ENCODE measurements around the gene PROZ.
"Not testable (repeated sequence)": the region's sequence is repeated elsewhere in the genome, so short reads cannot be mapped to it uniquely, and the experiment has no call there.

The PROZ gene

DNA sequence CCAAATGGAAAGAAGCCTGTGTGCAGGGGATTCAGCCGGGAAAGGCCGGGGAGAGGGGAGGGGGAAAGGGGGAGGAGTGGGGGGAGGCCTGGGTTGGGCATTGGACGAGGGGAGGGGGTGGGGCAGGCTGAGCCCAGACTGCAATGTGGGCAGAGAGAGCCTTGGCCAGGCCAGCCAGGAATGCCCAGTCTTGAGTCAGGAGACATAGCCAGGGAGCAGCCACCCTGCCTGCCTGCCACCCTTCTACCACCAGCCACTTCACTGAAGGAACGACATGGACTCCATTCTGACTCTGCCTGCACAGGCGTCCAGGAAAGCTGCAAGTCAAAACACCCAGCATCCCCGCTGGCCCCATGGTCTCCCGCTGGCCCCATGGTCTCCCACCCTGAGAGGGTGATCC, 498 bp downstream of the PROZ start:
- no peak for DNase-seq

DNA sequence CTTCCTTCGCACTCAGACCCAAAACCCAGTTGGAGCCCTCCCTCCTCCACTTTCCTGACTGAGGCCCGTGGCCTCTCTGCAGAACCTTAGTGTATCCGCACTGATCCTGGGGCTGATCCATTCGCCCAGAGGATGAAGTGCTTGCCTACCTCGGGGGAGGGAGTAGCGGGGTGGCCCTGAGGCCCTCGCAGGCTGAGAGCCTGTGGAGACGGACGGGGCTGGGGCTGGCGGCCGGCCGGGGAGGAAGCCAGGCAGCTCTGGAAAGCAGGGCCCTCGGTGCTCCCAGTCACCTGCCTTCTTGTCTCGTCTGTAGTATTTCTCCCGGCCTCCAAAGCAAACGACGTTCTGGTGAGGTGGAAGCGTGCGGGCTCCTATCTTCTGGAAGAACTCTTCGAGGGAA, 1.3 kb downstream of the PROZ start:
- no peak for DNase-seq

DNA sequence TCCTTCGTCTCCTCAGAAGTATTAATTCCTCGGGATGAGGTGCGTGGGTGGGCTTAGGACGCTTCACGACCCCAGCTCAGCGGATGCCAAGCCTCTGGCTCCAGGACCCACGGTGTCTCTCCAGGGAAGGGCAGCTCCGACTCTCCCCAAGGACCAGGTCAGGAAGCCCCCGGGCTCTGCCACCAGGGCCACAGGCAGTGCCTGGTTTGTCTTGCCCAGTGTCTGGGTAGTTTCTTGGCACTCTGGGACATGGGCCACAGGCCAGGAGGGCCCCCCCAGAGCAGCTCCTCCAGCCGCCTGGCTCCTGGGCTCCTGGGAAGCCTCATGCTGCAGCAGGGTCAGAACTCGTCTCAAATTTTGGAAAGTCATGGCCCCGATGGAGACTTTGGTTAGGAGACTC, 2.5 kb downstream of the PROZ start:
- DNase-seq: no peak

DNA sequence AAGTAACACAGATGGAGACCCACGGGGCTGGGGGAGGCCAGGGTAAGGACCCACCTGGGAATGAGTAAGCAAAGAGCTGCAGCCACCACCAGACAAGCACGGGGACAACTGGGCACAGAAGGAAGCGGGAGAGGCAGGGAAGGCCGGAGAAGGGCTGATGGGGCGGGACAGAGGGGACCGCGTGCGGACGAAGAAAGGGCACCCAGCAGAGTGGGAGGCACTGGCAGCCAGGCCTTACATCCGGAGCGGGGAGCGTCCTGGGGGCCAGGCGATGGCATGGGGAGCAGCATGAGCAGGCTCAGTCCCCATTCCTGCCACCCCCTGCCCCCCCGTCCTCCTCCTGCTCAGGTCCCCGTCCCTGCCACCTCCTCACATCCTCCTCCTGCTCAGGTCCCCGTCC, 3.0 kb downstream of the PROZ start:
- peak; percentile 40 for DNase-seq

DNA sequence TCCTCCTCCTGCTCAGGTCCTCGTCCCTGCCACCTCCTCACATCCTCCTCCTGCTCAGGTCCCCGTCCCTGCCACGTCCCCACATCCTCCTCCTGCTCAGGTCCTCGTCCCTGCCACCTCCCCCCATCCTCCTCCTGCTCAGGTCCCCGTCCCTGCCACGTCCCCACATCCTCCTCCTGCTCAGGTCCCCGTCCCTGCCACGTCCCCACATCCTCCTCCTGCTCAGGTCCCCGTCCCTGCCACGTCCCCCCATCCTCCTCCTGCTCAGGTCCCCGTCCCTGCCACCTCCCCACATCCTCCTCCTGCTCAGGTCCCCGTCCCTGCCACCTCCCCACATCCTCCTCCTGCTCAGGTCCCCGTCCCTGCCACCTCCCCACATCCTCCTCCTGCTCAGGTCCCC, 3.5 kb downstream of the PROZ start:
- not testable (repeated sequence) for DNase-seq

DNA sequence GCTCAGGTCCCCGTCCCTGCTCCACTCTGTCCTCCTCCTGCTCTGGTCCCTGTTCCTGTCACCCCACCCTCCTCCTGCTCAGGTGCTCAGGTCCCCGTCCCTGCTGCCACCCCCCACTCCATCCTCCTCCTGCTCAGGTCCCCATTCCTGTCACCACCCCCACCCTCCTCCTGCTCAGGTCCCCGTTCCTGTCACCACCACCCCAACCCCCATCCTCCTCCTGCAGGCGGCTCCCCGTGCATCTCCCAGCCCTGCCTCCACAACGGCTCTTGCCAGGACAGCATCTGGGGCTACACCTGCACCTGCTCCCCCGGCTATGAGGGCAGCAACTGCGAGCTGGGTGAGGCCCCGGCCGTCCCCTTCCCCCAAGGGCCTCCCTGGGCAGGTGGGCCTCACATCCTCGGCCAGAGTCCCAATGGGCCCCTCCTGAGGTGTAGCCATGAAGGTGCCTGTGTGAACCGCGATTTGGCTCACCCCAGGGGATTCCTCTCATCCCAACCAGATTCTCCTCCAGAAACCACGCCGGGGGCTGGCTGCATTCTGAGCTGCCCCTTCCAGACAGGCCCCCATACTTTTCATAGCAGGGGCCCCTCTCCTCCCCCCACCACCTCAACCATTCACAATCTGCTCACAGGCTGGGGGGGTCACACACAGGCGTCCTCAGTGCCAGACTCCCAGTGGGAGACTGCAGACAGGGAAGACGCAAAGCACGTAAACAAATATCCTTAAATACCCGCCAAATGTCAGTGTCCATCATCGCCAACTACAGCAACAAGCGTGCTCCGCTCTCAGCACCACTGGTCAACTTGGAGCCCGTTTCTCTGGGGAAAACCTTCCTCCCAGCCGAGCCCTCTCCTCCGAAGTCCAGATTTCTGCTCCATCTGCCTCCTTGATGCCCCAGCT, 4.6 kb downstream of the PROZ start:
- DNase-seq: peak; percentile 42

DNA sequence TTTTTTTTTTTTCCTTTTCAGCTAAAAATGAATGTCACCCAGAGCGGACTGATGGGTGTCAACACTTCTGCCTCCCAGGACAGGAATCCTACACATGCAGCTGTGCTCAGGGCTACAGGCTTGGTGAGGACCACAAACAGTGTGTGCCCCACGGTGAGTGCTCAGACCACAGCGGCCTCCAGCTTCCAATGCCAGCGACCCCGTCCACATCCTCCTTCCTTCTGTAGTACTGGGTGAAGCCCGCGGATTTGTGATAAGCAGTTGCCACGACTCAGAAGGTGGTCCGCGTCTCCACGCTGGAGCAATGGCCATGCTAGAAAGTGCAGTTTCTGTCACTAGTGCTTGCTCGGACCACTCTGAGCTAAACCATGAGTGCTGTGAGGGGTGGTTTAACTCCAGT, 6.0 kb downstream of the PROZ start:
- no peak for DNase-seq

DNA sequence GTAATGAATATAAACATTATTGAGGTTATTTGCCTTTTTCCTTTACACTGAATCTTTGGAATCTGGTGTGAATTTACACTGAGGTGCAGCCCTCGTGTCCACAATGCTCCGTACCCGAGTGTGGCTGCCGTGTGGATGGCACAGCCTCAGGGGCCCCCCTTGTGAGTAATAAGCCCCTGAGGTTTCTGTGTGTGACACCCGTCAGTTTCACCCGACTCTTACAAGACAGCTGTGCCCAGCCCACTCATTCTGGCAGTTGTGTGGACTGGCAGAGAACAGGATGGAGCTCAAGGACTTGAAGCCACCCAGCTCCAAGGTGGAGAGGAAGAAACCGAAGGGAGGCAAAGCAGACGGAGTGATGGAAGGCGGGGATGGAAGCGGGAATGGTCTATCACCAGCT, 7.8 kb downstream of the PROZ start:
- DNase-seq: no peak

DNA sequence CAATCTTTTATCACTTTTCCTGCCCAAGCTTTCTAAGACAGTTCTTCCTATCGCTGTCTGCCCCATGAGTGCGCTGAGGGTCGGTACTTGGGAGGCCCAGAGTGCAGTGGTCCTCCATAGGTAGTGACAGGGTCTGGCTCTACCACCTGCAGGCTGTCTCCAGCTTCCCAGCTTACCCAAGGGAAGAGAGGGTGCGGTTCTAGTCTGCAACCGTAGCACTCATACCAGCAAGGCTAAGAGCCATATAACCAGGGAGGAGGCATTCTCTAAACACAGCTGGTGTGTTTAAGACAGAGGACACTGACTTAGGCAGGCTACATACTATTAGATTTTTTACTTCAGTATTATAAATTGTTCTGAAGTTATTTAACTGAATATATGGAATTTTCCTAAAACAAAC, 8.2 kb downstream of the PROZ start:
- no peak for DNase-seq

DNA sequence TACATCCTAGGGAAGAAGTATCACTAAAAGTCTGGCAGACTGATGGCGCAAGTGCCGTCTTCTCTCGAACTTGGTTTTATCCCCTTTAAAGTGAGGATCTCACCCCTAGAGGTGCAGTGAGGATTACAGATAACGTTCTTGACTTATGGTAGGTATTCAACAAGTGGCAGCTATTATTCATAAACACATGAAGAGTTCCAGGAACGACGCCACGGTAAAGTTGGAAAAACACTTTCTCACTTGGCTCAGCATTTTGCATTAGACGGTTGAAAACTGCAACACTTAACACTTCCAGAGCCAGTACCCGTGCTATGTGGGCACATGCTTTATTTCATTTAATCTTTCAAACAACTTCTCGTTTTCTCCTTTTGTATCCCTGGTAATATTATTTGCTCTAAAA, 8.7 kb downstream of the PROZ start:
- DNase-seq: no peak

DNA sequence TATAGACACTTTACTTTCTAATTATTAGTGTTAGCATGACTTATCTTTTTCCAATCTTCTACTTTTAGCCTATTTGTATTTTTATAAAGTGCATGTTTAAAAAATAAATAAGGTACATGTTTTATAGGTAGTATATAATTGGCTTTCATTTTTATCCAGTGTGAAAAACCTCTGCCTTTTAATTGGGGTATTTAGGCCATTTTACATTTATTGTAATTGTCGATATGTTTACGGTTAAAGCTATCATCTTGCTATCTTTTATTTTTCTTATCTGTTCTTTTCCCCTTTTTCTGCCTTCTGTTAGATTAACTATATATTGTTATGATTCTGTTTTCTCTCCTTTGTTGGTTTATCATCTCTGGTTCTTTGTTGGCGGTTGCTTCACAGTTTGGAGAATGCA, 9.1 kb downstream of the PROZ start:
- no peak for DNase-seq

DNA sequence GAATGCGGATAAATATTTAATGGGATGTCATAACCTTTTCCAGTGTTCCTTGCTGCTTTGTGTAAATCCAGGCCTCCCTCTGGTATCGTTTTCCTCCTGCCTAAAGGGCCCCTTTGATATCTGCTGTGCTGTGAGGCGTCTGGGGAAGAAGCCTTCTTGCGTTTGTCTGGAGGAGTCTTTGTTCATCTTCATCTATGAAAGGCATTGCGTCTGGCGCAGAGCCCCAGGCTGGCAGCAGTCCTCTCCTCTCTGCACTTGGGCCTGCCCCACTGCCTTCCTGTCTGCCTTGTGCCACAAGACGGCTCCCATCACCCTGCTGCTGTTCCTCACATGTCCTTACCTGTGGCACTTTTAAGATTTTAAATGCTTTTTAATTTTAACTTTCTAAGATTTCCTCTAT, 9.8 kb downstream of the PROZ start:
- no peak for DNase-seq

DNA sequence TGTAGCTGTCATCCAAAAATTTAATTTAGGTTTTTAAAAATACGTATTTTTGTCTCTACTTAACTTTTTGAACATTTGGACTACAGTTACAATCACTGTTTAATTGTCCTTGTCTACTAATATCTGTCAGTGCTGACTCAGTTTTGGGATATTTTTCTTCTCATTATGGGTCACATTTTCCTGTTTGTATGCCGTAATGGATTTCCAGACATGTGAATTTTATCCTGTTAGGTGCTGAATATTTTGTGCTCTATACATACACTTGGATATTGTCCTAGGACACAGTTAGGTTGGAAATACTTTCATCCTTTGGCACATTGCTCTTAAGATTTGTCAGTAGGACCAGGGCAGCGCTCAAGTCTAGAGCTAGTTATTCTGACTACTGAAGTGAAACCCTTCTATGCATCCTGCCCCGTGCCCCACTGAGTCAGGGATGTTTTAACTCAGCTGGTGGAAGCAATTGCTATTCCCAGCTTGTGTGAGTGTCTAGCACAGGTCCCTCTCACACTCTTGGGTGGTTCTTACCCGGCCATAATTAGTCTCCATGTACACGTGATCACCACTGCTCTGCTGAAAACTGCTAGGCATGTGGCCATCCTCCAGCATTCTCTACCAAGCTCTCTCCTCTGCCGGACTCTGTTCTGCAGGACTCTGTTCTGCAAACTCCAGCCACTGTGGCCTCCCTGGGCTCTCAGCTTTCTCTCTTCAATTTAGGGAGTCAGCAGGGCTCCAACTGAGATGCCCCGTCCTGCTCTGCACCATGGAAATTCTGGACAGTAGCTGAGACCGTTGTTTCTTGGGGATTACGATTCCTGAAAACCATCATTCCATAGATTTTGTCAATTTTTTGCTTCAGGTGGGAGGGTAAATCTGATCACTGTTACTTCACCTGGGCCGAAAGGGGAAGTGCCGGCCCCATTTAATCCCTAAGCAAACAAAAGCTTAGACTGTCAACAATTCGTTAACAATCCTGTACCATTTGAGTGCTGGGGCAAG, 11.1 kb downstream of the PROZ start:
- DNase-seq: peak; percentile 71

DNA sequence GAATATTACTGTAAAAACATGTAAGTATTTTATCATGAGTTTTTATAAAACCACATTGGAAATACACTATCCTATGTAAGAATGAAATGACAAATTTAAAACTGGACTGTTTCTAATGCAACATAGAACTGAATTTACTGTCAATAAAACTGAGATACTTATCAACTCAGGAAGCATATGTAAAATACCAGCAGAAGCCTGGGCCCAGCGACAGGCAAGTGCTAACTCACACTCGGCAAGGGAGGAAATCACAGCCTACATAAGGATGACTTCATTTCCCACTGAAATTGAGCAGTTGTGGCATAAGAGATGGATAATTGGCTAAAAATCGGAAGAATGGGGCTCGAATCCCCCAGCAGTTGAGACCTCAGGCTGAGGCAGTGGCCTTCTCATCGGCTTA, 12.1 kb downstream of the PROZ start:
- DNase-seq: no peak

DNA sequence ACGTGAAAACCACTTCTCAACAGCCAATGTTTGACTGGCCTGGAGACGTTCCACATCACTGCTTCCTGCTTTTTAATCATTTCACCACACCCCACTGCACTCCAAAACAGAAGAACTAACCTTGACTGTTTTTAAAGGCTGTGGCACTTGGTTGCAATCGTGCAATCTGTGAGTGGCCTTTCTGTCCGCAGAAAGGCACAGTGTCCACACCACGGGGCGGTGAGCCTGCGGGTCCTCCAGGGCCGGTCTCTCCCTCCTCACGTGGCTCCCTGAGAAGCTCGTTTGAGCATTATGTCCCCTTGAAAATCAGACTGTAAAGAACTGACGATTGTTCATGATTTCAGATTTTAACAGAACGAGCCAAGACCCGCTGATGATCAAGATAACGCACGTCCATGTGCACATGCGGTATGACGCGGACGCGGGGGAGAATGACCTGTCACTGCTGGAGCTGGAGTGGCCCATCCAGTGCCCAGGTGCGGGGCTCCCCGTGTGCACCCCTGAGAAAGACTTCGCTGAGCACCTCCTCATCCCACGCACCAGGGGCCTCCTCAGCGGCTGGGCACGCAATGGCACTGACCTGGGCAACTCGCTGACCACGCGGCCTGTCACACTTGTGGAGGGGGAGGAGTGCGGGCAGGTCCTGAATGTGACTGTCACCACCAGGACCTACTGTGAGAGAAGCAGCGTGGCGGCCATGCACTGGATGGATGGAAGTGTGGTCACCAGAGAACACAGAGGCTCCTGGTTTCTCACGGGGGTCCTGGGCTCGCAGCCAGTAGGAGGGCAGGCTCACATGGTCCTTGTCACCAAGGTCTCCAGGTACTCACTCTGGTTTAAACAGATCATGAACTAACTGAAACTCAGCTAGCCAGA, 13.0 kb downstream of the PROZ start:
- DNase-seq: no peak

DNA sequence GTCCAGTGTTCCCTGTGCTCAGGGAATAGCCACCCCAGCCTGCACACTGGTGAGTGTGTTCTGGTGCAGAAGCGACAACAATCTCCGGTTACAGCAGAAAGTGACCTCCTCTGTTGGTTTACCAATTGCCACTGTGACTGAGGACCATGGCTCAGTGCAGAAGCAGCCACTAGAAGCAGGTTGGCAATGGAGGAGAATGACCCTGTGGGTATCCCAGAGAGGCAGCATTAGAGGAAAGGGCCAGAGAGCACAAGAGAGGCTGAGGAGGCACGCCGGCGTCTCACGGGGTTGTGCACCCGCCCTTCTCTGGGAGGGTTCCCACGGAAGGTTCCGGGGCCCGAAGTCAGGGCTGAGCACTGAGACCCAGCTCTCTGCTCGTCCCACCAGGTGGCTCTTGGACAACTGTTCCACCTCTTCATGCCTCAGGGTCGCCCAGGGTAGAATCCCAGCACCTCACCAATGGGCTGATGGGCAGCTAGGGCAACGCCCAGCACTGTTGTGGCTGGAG, 14.0 kb downstream of the PROZ start:
- DNase-seq: no peak

DNA sequence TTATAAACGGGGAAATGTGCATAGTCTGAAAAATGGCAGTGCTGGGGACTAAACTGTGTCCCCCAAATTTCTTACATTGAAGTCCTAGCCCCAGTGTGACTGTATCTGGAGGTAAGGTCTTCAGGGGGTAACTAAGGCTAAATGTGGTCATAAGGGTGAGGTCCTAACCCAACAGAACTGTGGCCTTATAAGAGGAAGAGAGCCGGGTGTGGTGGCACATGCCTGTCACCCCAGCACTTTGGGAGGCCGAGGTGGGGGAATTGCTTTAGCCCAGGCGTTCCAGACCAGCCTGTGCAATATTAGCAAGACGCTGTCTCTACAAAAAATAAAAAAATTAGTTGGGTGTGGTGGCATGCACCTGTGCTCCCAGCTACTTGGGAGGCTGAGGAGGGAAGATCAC, 17.8 kb downstream of the PROZ start:
- no peak for DNase-seq

DNA sequence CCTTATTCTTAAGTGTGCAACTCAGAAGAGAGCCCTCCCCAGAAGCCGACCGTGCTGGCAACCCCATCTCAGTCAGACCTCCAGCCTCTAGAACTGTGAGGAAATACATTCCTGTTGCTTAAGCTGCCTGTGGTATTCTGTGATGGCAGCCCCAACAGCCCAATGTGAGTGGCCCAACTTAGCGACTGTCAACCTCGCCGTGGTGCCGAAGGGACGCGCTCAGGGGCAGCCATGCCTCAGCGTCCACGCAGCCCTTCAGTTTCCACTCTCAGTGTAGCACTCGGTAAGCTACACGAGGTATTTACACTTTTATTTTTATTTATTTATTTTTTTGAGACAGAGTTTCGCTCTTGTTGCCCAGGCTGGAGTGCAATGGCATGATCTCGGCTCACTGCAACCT, 18.4 kb downstream of the PROZ start:
- DNase-seq: no peak

DNA sequence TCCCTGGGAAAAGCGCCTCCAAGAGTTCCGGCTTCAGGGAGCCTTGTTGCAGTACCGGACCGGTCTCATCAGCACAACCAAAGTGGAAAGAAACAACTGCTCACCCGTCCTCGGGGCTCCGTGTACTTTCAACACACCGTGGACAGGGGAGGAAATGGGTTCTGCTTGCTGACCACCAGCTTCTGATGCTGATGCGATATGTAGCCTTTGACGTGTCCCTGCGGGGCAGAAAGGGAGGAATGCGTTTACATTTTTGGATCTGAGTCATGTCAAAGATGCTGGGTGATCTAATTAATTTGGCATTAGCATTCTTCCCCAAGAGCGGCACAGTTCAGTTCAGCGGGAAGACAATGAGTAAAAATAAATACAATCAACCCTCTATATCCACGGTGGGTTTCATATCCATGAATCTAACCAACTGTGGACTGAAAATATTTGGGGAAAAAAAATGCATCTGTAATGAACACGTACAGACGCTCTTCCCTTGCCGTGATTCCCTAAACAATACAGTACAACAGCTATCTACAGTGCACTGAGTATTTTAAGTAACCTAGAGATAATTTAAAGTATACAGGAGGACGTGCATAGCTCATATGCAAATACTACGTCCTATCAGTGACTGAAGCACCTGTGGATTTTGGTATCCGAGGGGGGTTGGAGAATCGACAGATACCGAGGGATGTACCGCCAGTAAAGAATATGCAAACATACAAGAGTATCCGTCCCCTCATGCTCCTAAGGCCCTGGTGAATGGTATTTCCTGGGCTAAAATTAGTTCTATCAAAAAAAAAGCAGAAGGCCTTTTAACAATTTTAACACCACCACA, 19.8 kb downstream of the PROZ start:
- DNase-seq: no peak

DNA sequence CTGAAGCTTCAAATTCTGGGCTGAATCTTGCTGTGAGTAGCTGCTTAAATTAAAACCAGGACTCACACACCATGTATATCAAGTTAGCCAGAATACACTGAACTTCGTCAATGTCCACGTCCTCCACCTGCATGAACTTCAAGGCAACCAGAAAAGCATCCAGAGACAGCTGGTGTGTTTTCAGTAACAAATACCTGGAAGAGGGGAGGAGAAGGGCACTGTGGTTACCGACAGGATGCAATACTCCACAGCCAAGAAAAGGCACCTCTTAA, 20.4 kb downstream of the PROZ start:
- DNase-seq: no peak

DNA sequence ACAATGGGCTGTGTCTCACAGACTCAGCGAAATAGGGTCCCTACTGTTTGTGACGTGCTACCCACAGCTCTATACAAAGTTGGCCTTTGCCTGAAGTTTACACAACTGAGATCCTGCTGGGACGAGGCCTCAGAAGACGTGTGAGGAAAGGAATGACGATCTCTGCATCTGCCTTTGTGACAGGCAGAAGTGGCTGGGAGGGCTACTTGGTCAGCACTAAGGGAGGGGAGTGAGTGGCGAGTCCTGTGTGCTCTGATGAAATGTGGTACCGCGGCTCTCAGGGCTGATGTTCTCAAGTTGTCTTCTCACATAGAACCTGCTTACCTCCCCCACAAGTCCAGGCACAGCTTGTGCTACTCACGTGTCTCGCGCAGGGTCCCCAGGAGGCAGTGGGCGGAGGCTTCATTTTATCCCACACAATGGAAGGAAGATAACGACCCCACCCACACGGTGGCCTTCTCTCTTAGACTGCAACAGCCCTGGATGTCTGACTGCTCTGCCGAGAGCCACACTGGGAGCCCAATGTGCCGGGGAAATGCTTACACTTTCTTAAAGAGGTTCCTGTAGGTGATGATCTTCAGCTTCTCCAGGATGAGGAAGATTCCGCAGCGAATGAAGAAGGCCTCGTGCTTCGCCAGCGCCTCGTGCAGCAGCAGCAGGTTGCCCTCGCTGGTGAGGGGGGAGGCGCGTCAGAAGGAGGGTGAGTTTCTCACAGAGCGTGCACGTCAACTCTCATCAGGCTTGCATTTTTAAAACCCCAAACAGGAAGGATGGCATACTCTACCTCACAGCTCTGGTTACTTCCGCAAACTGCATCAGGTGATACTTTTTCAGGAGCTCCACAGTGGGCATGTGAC, 21.2 kb downstream of the PROZ start:
- DNase-seq: no peak
